IMR-90 (cell line): ENCODE data around the gene AMER2. TPM values are rescaled to one million over a fixed set of nuclear protein-coding genes. Genes with fewer than 3 reads are reported as not detected.

Experiments
- ATAC-seq: fragments of 200-7000 bp; cut with Tn5 transposase; 2 replicates; pipeline ENCODE4 v1.9.1; 2020; ENCODE audit warnings: low read depth, mild to moderate bottlenecking, moderate library complexity
- BruUV-seq: library from RNA; stranded (reverse); fragments of 400-500 nt; replicated peaks from 2 replicates; lab custom pipeline; 2021; lab: Mats Ljungman, UMichigan
- CTCF ChIA-PET: fragments of 300-600 bp; formaldehyde crosslinking; extraction: SDS; loops from one replicate; lab custom pipeline; 2021; ENCODE audit warnings: antibody characterized with exemption; lab: Yijun Ruan, JAX
- POLR2A ChIA-PET: fragments of 300-600 bp; sonication (Branson Sonifier 250); formaldehyde crosslinking; loops from one replicate; lab custom pipeline; 2022; ENCODE audit warnings: antibody characterized with exemption; ENCODE audit not compliant: unreplicated experiment; lab: Charles Lee
- DNase-seq: peaks from one replicate; pipeline ENCODE4 v3.0.0; 2013
- H2AFZ ChIP-seq: replicated peaks from 2 replicates; pipeline ENCODE3; 2013; ENCODE audit warnings: low read length, mild to moderate bottlenecking; ENCODE audit not compliant: poor library complexity
- H2AK5ac ChIP-seq: 2 replicates; pipeline ENCODE4 v1.6.1; 2013; ENCODE audit warnings: low read depth, low read length, inconsistent platforms
- H2AK9ac ChIP-seq: replicated peaks from 2 replicates; pipeline ENCODE3; 2013; ENCODE audit warnings: mild to moderate bottlenecking, low read depth, low read length, moderate library complexity; ENCODE audit not compliant: poor library complexity
- H2BK120ac ChIP-seq: 2 replicates; pipeline ENCODE4 v1.6.1; 2013; ENCODE audit warnings: low read depth, low read length, inconsistent platforms
- H2BK15ac ChIP-seq: 3 replicates; pipeline ENCODE4 v1.6.1; 2013; ENCODE audit warnings: low read depth, low read length, inconsistent platforms
- H2BK20ac ChIP-seq: 2 replicates; pipeline ENCODE4 v1.6.1; 2013; ENCODE audit warnings: low read depth, mild to moderate bottlenecking, inconsistent platforms, low read length, moderate library complexity
- H2BK5ac ChIP-seq: 2 replicates; pipeline ENCODE4 v1.6.1; 2013; ENCODE audit warnings: mild to moderate bottlenecking, low read depth, low read length, inconsistent platforms; ENCODE audit not compliant: poor library complexity, severe bottlenecking
- H3K14ac ChIP-seq: replicated peaks from 2 replicates; pipeline ENCODE4 v1.6.1; 2013; ENCODE audit warnings: low read depth, low read length, inconsistent platforms
- H3K18ac ChIP-seq: 2 replicates; pipeline ENCODE4 v1.6.1; 2013; ENCODE audit warnings: low read depth, low read length, control low read depth
- H3K23ac ChIP-seq: 2 replicates; pipeline ENCODE4 v1.6.1; 2013; ENCODE audit warnings: low read depth, low read length, inconsistent platforms
- H3K27ac ChIP-seq: 2 replicates; pipeline ENCODE4 v1.5.1; 2013; ENCODE audit warnings: mild to moderate bottlenecking, control low read depth, low read length; ENCODE audit not compliant: insufficient read depth
- H3K27me3 ChIP-seq: 2 replicates; pipeline ENCODE4 v1.6.1; 2013; ENCODE audit warnings: low read length; ENCODE audit not compliant: control insufficient read depth, insufficient read depth
- H3K36me3 ChIP-seq: 2 replicates; pipeline ENCODE4 v1.6.1; 2013; ENCODE audit warnings: low read length, mixed read lengths; ENCODE audit not compliant: control insufficient read depth, insufficient read depth
- H3K4ac ChIP-seq: 2 replicates; pipeline ENCODE4 v1.6.1; 2013; ENCODE audit warnings: low read depth, low read length, inconsistent platforms
- H3K4me1 ChIP-seq: 2 replicates; pipeline ENCODE4 v1.6.1; 2013; ENCODE audit warnings: low read length, mixed read lengths; ENCODE audit not compliant: control insufficient read depth, insufficient read depth
- H3K4me2 ChIP-seq: 2 replicates; pipeline ENCODE4 v1.6.1; 2013; ENCODE audit warnings: low read depth, mild to moderate bottlenecking, control low read depth, low read length, moderate library complexity
- H3K4me3 ChIP-seq: 2 replicates; pipeline ENCODE4 v1.5.1; 2013; ENCODE audit warnings: low read depth, mild to moderate bottlenecking, control low read depth, low read length, moderate library complexity; ENCODE audit not compliant: insufficient read depth
- H3K56ac ChIP-seq: 2 replicates; pipeline ENCODE4 v1.6.1; 2013; ENCODE audit warnings: low read length, inconsistent platforms; ENCODE audit not compliant: insufficient read depth; ENCODE audit errors: extremely low read depth
- H3K79me1 ChIP-seq, 2 experiments: 2 replicates each; pipeline ENCODE4 v1.6.1; 2013; ENCODE audit warnings: low read length in 2 of 2, inconsistent platforms in 1 of 2, low read depth in 1 of 2
- H3K9ac ChIP-seq: 2 replicates; pipeline ENCODE4 v1.6.1; 2013; ENCODE audit warnings: low read depth, low read length, control low read depth
- H3K9me1 ChIP-seq: 2 replicates; pipeline ENCODE4 v1.6.1; 2013; ENCODE audit warnings: low read length, inconsistent platforms; ENCODE audit not compliant: insufficient read depth
- H3K9me3 ChIP-seq: 2 replicates; pipeline ENCODE4 v1.6.1; 2013; ENCODE audit warnings: low read length; ENCODE audit not compliant: control insufficient read depth, insufficient read depth
- H4K20me1 ChIP-seq: 2 replicates; pipeline ENCODE4 v1.6.1; 2013; ENCODE audit warnings: low read length, inconsistent platforms; ENCODE audit not compliant: insufficient read depth
- H4K5ac ChIP-seq: 2 replicates; pipeline ENCODE4 v1.6.1; 2013; ENCODE audit warnings: mild to moderate bottlenecking, low read depth, low read length, control low read depth
- H4K8ac ChIP-seq, 2 experiments: 2 replicates each; pipeline ENCODE4 v1.6.1; 2013; ENCODE audit warnings: low read depth in 2 of 2, low read length in 2 of 2, control low read depth in 1 of 2, inconsistent platforms in 1 of 2
- H4K91ac ChIP-seq: 2 replicates; pipeline ENCODE4 v1.6.1; 2013; ENCODE audit warnings: low read depth, low read length, inconsistent platforms; ENCODE audit not compliant: insufficient read depth
- BHLHE40 ChIP-seq: fragments of 150-350 bp; IDR thresholded peaks from 2 replicates; pipeline ENCODE4 v1.6.1; 2016; ENCODE audit warnings: mild to moderate bottlenecking, low read depth, low read length
- CTCF ChIP-seq: conservative IDR thresholded peaks from 2 replicates; pipeline ENCODE4 v1.5.1; 2012; ENCODE audit warnings: mild to moderate bottlenecking, low read depth, low read length, improper control_type of control experiment
- ELK1 ChIP-seq: fragments of 150-350 bp; IDR thresholded peaks from 2 replicates; pipeline ENCODE4 v1.6.1; 2016; ENCODE audit warnings: low read depth, mild to moderate bottlenecking, low read length, moderate library complexity, borderline replicate concordance
- FOS ChIP-seq: fragments of 150-350 bp; IDR thresholded peaks from 2 replicates; pipeline ENCODE4 v1.6.1; 2016; ENCODE audit warnings: low read depth, low read length
- MXI1 ChIP-seq: IDR thresholded peaks from 2 replicates; pipeline ENCODE4 v1.6.1; 2012; ENCODE audit warnings: low read depth, mild to moderate bottlenecking, low read length, moderate library complexity, borderline replicate concordance
- POLR2A ChIP-seq: IDR thresholded peaks from 2 replicates; pipeline ENCODE4 v1.6.1; 2012; ENCODE audit warnings: mild to moderate bottlenecking, low read depth, low read length
- RCOR1 ChIP-seq: IDR thresholded peaks from 2 replicates; pipeline ENCODE4 v1.6.1; 2012; ENCODE audit warnings: mild to moderate bottlenecking, low read length, improper control_type of control experiment; ENCODE audit not compliant: insufficient replicate concordance
- WGBS, 2 experiments: methylation state at CpG; one replicate each; pipeline versions ENCODE4 v1.1.5 to v1.1.7; 2013; ENCODE audit warnings: missing lambda C conversion rate in 2 of 2; ENCODE audit not compliant: insufficient read length in 1 of 2; ENCODE audit errors: extremely low coverage in 2 of 2; 5-methylcytosine and 5-hydroxymethylcytosine counted together
- dilution Hi-C: fragments of 300-500 bp; cut with HindIII; formaldehyde crosslinking; loops from one replicate; pipeline ENCODE4 v1.14.3; 2018; ENCODE audit warnings: low sequenced_read_pairs; ENCODE audit not compliant: unreplicated experiment
- in situ Hi-C: fragments of 300-500 bp; cut with MboI; formaldehyde crosslinking; loops from 3 replicates; pipeline ENCODE4 v1.14.3; 2019; ENCODE audit warnings: low sequenced_read_pairs, inconsistent platforms, mixed read lengths
- intact Hi-C: fragments of 100-400 bp; cut with micrococcal nuclease; formaldehyde crosslinking; loops from 2 replicates; pipeline ENCODE4 v1.10.0; 2022
- polyA plus RNA-seq, 3 experiments: library from polyadenylated mRNA; depleted of rRNA; stranded (reverse); fragments of >200 nt; gene quantifications; 2 replicates each; pipeline ENCODE4 v1.2.3, GENCODE V29; 2012; ENCODE audit warnings: low replicate concordance in 1 of 3
- total RNA-seq: library from RNA; depleted of rRNA; stranded (reverse); fragments of >200 nt; gene quantifications from 2 replicates; pipeline ENCODE4 v1.2.3, GENCODE V29; 2012

AMER2 gene
- total and polyA plus RNA-seq, 2 of the 4 experiments (the other 2 are of a cell fraction) = not detected

GRCh38 chr13:25215253-25215575, 43.1 kb upstream of the AMER2 start:
- Histone ChIP-seq H3K23ac (no peak overlapping the region), H4K8ac (no peak overlapping the region), H3K27me3 (peaks cover 4% of the 10 kb centered on the region), H2AK9ac (no peak overlapping the region), H3K27ac (no peak overlapping the region), H3K4me1 (no peaks in the 10 kb centered on the region), H3K18ac (no peak overlapping the region), H3K4me2 (no peak overlapping the region), H4K91ac (no peak overlapping the region), H2BK120ac (no peak overlapping the region), H3K4me3 (no peak overlapping the region), H2AFZ (no peak overlapping the region), H3K9me3 (no peaks in the 10 kb centered on the region), H3K14ac (no peak overlapping the region), H3K79me1 (no peaks in the 10 kb centered on the region), H2AK5ac (no peak overlapping the region), H2BK20ac (no peak overlapping the region), H3K56ac (no peak overlapping the region), H2BK15ac (no peak overlapping the region), H4K20me1 (no peaks in the 10 kb centered on the region), H2BK5ac (no peak overlapping the region), H3K9ac (no peak overlapping the region), H3K36me3 (no peaks in the 10 kb centered on the region), H3K4ac (no peak overlapping the region), H3K9me1 (no peaks in the 10 kb centered on the region), H4K5ac (no peak overlapping the region)
- POLR2A ChIA-PET = no interaction called here
- intact Hi-C loops = no loop called here
- WGBS, 2 experiments = no CpG with 5 or more reads among the region's 3 CpGs
- CTCF ChIA-PET = no interaction called here
- TF ChIP-seq RCOR1 (no peak), ELK1 (no peak), POLR2A (no peak), FOS (no peak), CTCF (no peak), BHLHE40 (no peak), MXI1 (no peak)
- no TSS peak for BruUV-seq
- ATAC-seq (no peak), DNase-seq (no peak)
- dilution Hi-C loops = no loop called here
- in situ Hi-C loops = no loop called here
